CD4-positive, alpha-beta T cell (primary cell): ENCODE data around the gene ATRX. TPM values are rescaled to one million over a fixed set of nuclear protein-coding genes. Genes with fewer than 3 reads are reported as not detected.
"Not testable (repeated sequence)": the region's sequence is repeated elsewhere in the genome, so short reads cannot be mapped to it uniquely, and the experiment has no call there.

Source experiments
- ATAC-seq: fragments of 200-7000 bp; cut with Tn5 transposase; one replicate; pipeline ENCODE4 v1.10.0; 2022; ENCODE audit warnings: mild to moderate bottlenecking; ENCODE audit not compliant: poor library complexity
- CTCF ChIA-PET: fragments of 350-600 bp; sonication (Branson Sonifier 250); formaldehyde crosslinking; loops from one replicate; lab custom pipeline; 2021; ENCODE audit warnings: antibody characterized with exemption, inconsistent platforms; lab: Charles Lee
- POLR2A ChIA-PET: fragments of 350-600 bp; sonication (Branson Sonifier 250); formaldehyde crosslinking; loops from one replicate; lab custom pipeline; 2021; ENCODE audit warnings: antibody characterized with exemption, inconsistent platforms; lab: Charles Lee
- DNase-seq, 14 experiments: peaks; one replicate each; pipeline ENCODE4 v3.0.0-alpha.2; 2013 to 2020; ENCODE audit warnings: mixed read lengths in 2 of 14
- H3K27ac ChIP-seq, 2 donors: one replicate each; pipeline versions ENCODE4 v1.5.1 to v1.7.0; 2013; ENCODE audit warnings: low read length in 2 of 2, low read depth in 1 of 2, mild to moderate bottlenecking in 1 of 2
- H3K27me3 ChIP-seq, 2 experiments: 1 replicate in 1 of 2; 2 replicates in 1 of 2; pipeline versions ENCODE4 v1.6.1 to v1.7.0; 2013; ENCODE audit warnings: low read length in 2 of 2, control low read depth in 1 of 2, mild to moderate bottlenecking in 1 of 2, moderate library complexity in 1 of 2; ENCODE audit not compliant: insufficient read depth in 2 of 2, control insufficient read depth in 1 of 2
- H3K36me3 ChIP-seq: one replicate; pipeline ENCODE4 v1.6.1; 2013; ENCODE audit warnings: low read length, control low read depth; ENCODE audit not compliant: insufficient read depth
- H3K4me1 ChIP-seq: one replicate; pipeline ENCODE4 v1.6.1; 2013; ENCODE audit warnings: low read length, control low read depth; ENCODE audit not compliant: insufficient read depth
- H3K4me3 ChIP-seq: one replicate; pipeline ENCODE4 v1.5.1; 2013; ENCODE audit warnings: mild to moderate bottlenecking, low read length, moderate library complexity
- H3K9me3 ChIP-seq, 2 experiments: 1 replicate in 1 of 2; 2 replicates in 1 of 2; pipeline versions ENCODE4 v1.6.1 to v1.7.0; 2013; ENCODE audit warnings: low read length in 2 of 2, mild to moderate bottlenecking in 2 of 2, control low read depth in 1 of 2, moderate library complexity in 1 of 2; ENCODE audit not compliant: control insufficient read depth in 1 of 2, insufficient read depth in 1 of 2
- H3K27ac Mint-ChIP-seq: one replicate; pipeline ENCODE4 v1.8.0; 2020; ENCODE audit warnings: mixed read lengths
- H3K27me3 Mint-ChIP-seq: one replicate; pipeline ENCODE4 v1.8.0; 2021; ENCODE audit warnings: mixed read lengths
- H3K36me3 Mint-ChIP-seq: one replicate; pipeline ENCODE4 v1.8.0; 2021; ENCODE audit warnings: low read depth, mixed read lengths
- H3K4me1 Mint-ChIP-seq: one replicate; pipeline ENCODE4 v1.8.0; 2021; ENCODE audit warnings: low read depth, mixed read lengths
- H3K4me3 Mint-ChIP-seq: one replicate; pipeline ENCODE4 v1.8.0; 2020; ENCODE audit warnings: mild to moderate bottlenecking, mixed read lengths
- H3K9me3 Mint-ChIP-seq: one replicate; pipeline ENCODE4 v1.8.0; 2020; ENCODE audit warnings: mixed read lengths
- CTCF ChIP-seq: fragments of 200-600 bp; IDR thresholded peaks from one replicate; pipeline ENCODE4 v1.8.0; 2022; ENCODE audit warnings: antibody characterized with exemption, mild to moderate bottlenecking
- intact Hi-C, 2 experiments: fragments of 100-400 bp; cut with DNase I in 1 of 2; cut with micrococcal nuclease in 1 of 2; formaldehyde crosslinking; loops; one replicate each; pipeline versions ENCODE4 v1.15.1 to v1.9.0; 2023 to 2025; cut with DNase I, micrococcal nuclease
- total RNA-seq, 174 experiments: library from RNA in 2 of 174; stranded (reverse) in 2 of 174; gene quantifications; one replicate each; pipeline ENCODE4 v1.2.3 and lab custom pipeline; 2021 to 2026

Gene ATRX
- total RNA-seq, 2 experiments from 2014 or later: 72.7 to 79.5 TPM

- POLR2A ChIA-PET: no interaction called here
Observed at GRCh38 chrX:77771601-77772000, 14.4 kb downstream of the ATRX start.

GRCh38 chrX:77768787-77769186 is 17.2 kb downstream of the ATRX start:
- no peak for TF ChIP-seq CTCF
- Histone ChIP-seq H3K27ac (no peak overlapping the region), H3K4me3 (no peak overlapping the region), H3K4me1 (peaks cover 12% of the 10 kb centered on the region), H3K9me3 (no peaks in the 10 kb centered on the region), H3K36me3 (peaks cover 2% of the 10 kb centered on the region), H3K27me3 (no peaks in the 10 kb centered on the region)
- H3K9me3 Mint-ChIP-seq: no peaks in the 10 kb centered on the region
- intact Hi-C loops: no loop called here
- ChIA-PET CTCF (no interaction called here), POLR2A (no interaction called here)
- ATAC-seq (peak; percentile 37), DNase-seq (peak in 2 of 14 experiments; percentile 13 to 33)
- H3K27me3 Mint-ChIP-seq: no peaks in the 10 kb centered on the region
- H3K4me3 Mint-ChIP-seq: peak overlapping the region; percentile 56
- peaks cover 42% of the 10 kb centered on the region for H3K4me1 Mint-ChIP-seq
- H3K27ac Mint-ChIP-seq: peak overlapping the region; percentile 9
- peaks cover 16% of the 10 kb centered on the region for H3K36me3 Mint-ChIP-seq

More at GRCh38 chrX:77771601-77772000, 14.4 kb downstream of the ATRX start:
- DNase-seq: no peak
- CTCF ChIA-PET: no interaction called here
- no peak overlapping the region for H3K27ac Mint-ChIP-seq
- Histone ChIP-seq H3K36me3 (peaks cover 2% of the 10 kb centered on the region), H3K4me1 (peaks cover 12% of the 10 kb centered on the region), H3K27ac (no peak overlapping the region), H3K4me3 (no peak overlapping the region), H3K27me3 (no peaks in the 10 kb centered on the region), H3K9me3 (no peaks in the 10 kb centered on the region)
- peaks cover 39% of the 10 kb centered on the region for H3K4me1 Mint-ChIP-seq
- intact Hi-C loops: no loop called here
- H3K36me3 Mint-ChIP-seq: peaks cover 11% of the 10 kb centered on the region
- TF ChIP-seq CTCF: no peak
- H3K4me3 Mint-ChIP-seq: peak overlapping the region; percentile 32
- H3K27me3 Mint-ChIP-seq: no peaks in the 10 kb centered on the region
- ATAC-seq: no peak
- H3K9me3 Mint-ChIP-seq: no peaks in the 10 kb centered on the region

GRCh38 chrX:77766212-77766611 is 19.8 kb downstream of the ATRX start:
- Mint-ChIP-seq H3K4me1 (peaks cover 42% of the 10 kb centered on the region), H3K36me3 (peaks cover 21% of the 10 kb centered on the region)
- DNase-seq, H3K27ac Mint-ChIP-seq, H3K4me3 Mint-ChIP-seq, intact Hi-C loops, CTCF ChIA-PET, H3K9me3 Mint-ChIP-seq, H3K4me3 ChIP-seq, H3K9me3 ChIP-seq, H3K27me3 Mint-ChIP-seq, H3K36me3 ChIP-seq, ATAC-seq, POLR2A ChIA-PET, H3K27ac ChIP-seq, H3K27me3 ChIP-seq: not testable (repeated sequence)
- H3K4me1 ChIP-seq: peaks cover 12% of the 10 kb centered on the region

- CTCF ChIA-PET: no interaction called here
- DNase-seq (no peak), ATAC-seq (no peak)
- no peak for TF ChIP-seq CTCF
- intact Hi-C loops: no loop called here
- Histone ChIP-seq H3K27ac (no peak overlapping the region), H3K27me3 (no peaks in the 10 kb centered on the region), H3K9me3 (no peaks in the 10 kb centered on the region), H3K4me1 (no peaks in the 10 kb centered on the region), H3K4me3 (no peak overlapping the region), H3K36me3 (peaks cover 8% of the 10 kb centered on the region)
- POLR2A ChIA-PET: no interaction called here
- Mint-ChIP-seq H3K4me1 (peaks cover 12% of the 10 kb centered on the region), H3K4me3 (no peak overlapping the region), H3K36me3 (no peaks in the 10 kb centered on the region), H3K27me3 (no peaks in the 10 kb centered on the region), H3K9me3 (no peaks in the 10 kb centered on the region), H3K27ac (no peak overlapping the region)
Observed at GRCh38 chrX:77755561-77755960, 30.5 kb downstream of the ATRX start.

- ATAC-seq, H3K36me3 ChIP-seq, H3K27me3 Mint-ChIP-seq, H3K27me3 ChIP-seq, H3K27ac ChIP-seq, H3K4me1 ChIP-seq, H3K4me3 ChIP-seq, H3K9me3 ChIP-seq, intact Hi-C loops, H3K9me3 Mint-ChIP-seq, H3K36me3 Mint-ChIP-seq, DNase-seq, H3K4me3 Mint-ChIP-seq, POLR2A ChIA-PET: not testable (repeated sequence)
- Mint-ChIP-seq H3K27ac (peak overlapping the region; percentile 30), H3K4me1 (peaks cover 20% of the 10 kb centered on the region)
- CTCF ChIA-PET: interaction anchor here (1.5 kb wide), 1 partner anchor 10 kb away, joined by 3 read pairs; no protein-coding TSS in a partner anchor
Observed at GRCh38 chrX:77753942-77754341, 32.1 kb downstream of the ATRX start.
